MM.1S (cell line): ENCODE results near the gene PUS10.
"Not testable (repeated sequence)": the region's sequence is repeated elsewhere in the genome, so short reads cannot be mapped to it uniquely, and the experiment has no call there.

ENCODE experiments used
- DNase-seq: peaks from one replicate; pipeline ENCODE4 v3.0.0-alpha.2; 2015
- H2AFZ ChIP-seq: fragments of 300-600 bp; sonication (generic); 2 replicates; pipeline ENCODE4 v1.6.0; 2016; ENCODE audit warnings: antibody characterized with exemption, low read length
- H3F3A ChIP-seq: fragments of 300-600 bp; sonication (generic); 2 replicates; pipeline ENCODE4 v1.6.1; 2016; ENCODE audit warnings: mild to moderate bottlenecking, antibody characterized with exemption, low read length, moderate library complexity, mixed read lengths; ENCODE audit not compliant: insufficient read depth
- H3K27ac ChIP-seq: fragments of 300-600 bp; sonication (generic); 2 replicates; pipeline ENCODE4 v1.5.1; 2016; ENCODE audit warnings: mild to moderate bottlenecking, low read length
- H3K27me3 ChIP-seq: fragments of 300-600 bp; sonication (generic); replicated peaks from 2 replicates; pipeline ENCODE4 v1.6.0; 2016; ENCODE audit warnings: low read length; ENCODE audit not compliant: insufficient read depth
- H3K36me3 ChIP-seq: fragments of 300-600 bp; sonication (generic); replicated peaks from 2 replicates; pipeline ENCODE4 v1.6.1; 2016; ENCODE audit warnings: mild to moderate bottlenecking, low read length, mixed read lengths; ENCODE audit not compliant: insufficient read depth
- H3K4me1 ChIP-seq: fragments of 300-600 bp; sonication (generic); 2 replicates; pipeline ENCODE4 v1.6.1; 2016; ENCODE audit warnings: low read length, mixed read lengths
- H3K4me2 ChIP-seq: fragments of 300-600 bp; sonication (generic); 2 replicates; pipeline ENCODE4 v1.6.0; 2016; ENCODE audit warnings: low read depth, low read length
- H3K4me3 ChIP-seq: fragments of 300-600 bp; sonication (generic); 2 replicates; pipeline ENCODE4 v1.5.1; 2016; ENCODE audit warnings: low read length, mixed read lengths
- H3K79me2 ChIP-seq: fragments of 300-600 bp; sonication (generic); 2 replicates; pipeline ENCODE4 v1.6.1; 2016; ENCODE audit warnings: mixed run types, low read length, mixed read lengths
- H3K9ac ChIP-seq: fragments of 300-600 bp; sonication (generic); 2 replicates; pipeline ENCODE4 v1.6.1; 2016; ENCODE audit warnings: low read length, mixed read lengths
- H3K9me2 ChIP-seq: fragments of 300-600 bp; sonication (generic); replicated peaks from 2 replicates; pipeline ENCODE4 v1.6.1; 2016; ENCODE audit warnings: mild to moderate bottlenecking, low read length, mixed read lengths; ENCODE audit not compliant: insufficient read depth
- H3K9me3 ChIP-seq: fragments of 300-600 bp; sonication (generic); replicated peaks from 2 replicates; pipeline ENCODE4 v1.6.1; 2016; ENCODE audit warnings: mild to moderate bottlenecking, low read length, mixed read lengths; ENCODE audit not compliant: insufficient read depth
- H4K20me1 ChIP-seq: fragments of 300-600 bp; sonication (generic); 2 replicates; pipeline ENCODE4 v1.6.1; 2016; ENCODE audit warnings: mild to moderate bottlenecking, low read length, moderate library complexity, mixed read lengths; ENCODE audit not compliant: insufficient read depth
- EZH2 ChIP-seq: fragments of 300-600 bp; sonication (generic); optimal IDR thresholded peaks from 2 replicates; pipeline ENCODE3; 2017; ENCODE audit warnings: low read depth, mild to moderate bottlenecking, antibody characterized with exemption, low read length, mixed read lengths
- EZH2phosphoT487 ChIP-seq: fragments of 300-600 bp; sonication (generic); IDR thresholded peaks from 2 replicates; pipeline ENCODE4 v1.6.1; 2018; ENCODE audit warnings: antibody characterized with exemption, low read length
- TF ChIP-seq, protein P1 (sequence below): fragments of 300-600 bp; sonication (generic); IDR thresholded peaks from 2 replicates; pipeline ENCODE4 v1.5.1; 2016; ENCODE audit warnings: antibody characterized with exemption, low read length, mixed read lengths

Gene PUS10

GRCh38 chr2:60989259-60989658, 28.8 kb downstream of the PUS10 start:
- H3K4me3 ChIP-seq = no peak overlapping the region
- H3K9me3 ChIP-seq = no peaks in the 10 kb centered on the region
- H3K36me3 ChIP-seq = no peaks in the 10 kb centered on the region
- no peak overlapping the region for H3K27ac ChIP-seq
- no peaks in the 10 kb centered on the region for H3K27me3 ChIP-seq
- DNase-seq = no peak
- H3K4me1 ChIP-seq = peaks cover 3% of the 10 kb centered on the region; the same call in 1 of the 2 replicates
- no peak overlapping the region for H3K9ac ChIP-seq
- peaks cover 8% of the 10 kb centered on the region for H3F3A ChIP-seq
- no peak for TF ChIP-seq EZH2phosphoT487
- TF ChIP-seq, protein P1, sequence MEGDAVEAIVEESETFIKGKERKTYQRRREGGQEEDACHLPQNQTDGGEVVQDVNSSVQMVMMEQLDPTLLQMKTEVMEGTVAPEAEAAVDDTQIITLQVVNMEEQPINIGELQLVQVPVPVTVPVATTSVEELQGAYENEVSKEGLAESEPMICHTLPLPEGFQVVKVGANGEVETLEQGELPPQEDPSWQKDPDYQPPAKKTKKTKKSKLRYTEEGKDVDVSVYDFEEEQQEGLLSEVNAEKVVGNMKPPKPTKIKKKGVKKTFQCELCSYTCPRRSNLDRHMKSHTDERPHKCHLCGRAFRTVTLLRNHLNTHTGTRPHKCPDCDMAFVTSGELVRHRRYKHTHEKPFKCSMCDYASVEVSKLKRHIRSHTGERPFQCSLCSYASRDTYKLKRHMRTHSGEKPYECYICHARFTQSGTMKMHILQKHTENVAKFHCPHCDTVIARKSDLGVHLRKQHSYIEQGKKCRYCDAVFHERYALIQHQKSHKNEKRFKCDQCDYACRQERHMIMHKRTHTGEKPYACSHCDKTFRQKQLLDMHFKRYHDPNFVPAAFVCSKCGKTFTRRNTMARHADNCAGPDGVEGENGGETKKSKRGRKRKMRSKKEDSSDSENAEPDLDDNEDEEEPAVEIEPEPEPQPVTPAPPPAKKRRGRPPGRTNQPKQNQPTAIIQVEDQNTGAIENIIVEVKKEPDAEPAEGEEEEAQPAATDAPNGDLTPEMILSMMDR = no peak
- no peak for TF ChIP-seq EZH2
- H4K20me1 ChIP-seq = no peaks in the 10 kb centered on the region
- no peaks in the 10 kb centered on the region for H3K79me2 ChIP-seq
- H3K9me2 ChIP-seq = no peaks in the 10 kb centered on the region
- H3K4me2 ChIP-seq = no peak overlapping the region
- no peak overlapping the region for H2AFZ ChIP-seq

DNA sequence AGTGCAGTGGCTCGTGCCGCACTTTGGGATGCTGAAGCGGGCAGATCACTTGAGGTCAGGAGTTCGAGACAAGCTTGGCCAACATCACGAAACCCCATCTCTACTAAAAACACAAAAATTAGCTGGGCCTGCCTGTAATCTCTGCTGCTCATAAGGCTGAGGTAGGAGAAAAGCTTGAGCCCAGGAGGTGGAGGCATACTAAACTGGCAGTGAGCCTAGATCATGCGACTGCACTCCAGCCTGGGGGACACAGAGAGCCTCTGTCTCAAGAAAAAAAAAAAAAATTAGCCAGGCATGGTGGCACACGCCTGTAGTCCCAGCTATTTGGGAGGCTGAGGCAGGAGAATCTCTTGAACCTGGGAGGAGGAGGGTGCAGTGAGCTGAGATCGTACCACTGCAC, 30.4 kb downstream of the PUS10 start:
- H3K4me3 ChIP-seq, H4K20me1 ChIP-seq, H3K9me2 ChIP-seq, H2AFZ ChIP-seq, H3K4me1 ChIP-seq, H3K9ac ChIP-seq, H3K79me2 ChIP-seq, H3K9me3 ChIP-seq, H3K27ac ChIP-seq, H3K4me2 ChIP-seq, H3K27me3 ChIP-seq, H3F3A ChIP-seq, H3K36me3 ChIP-seq, DNase-seq: not testable (repeated sequence)

GRCh38 chr2:60987041-60987440, 31.0 kb downstream of the PUS10 start:
- no peak overlapping the region for H3K27ac ChIP-seq
- no peaks in the 10 kb centered on the region for H3K9me2 ChIP-seq
- TF ChIP-seq EZH2phosphoT487 = no peak
- TF ChIP-seq, protein P1 = no peak
- H3F3A ChIP-seq = no peaks in the 10 kb centered on the region
- H3K9me3 ChIP-seq = no peaks in the 10 kb centered on the region
- no peaks in the 10 kb centered on the region for H4K20me1 ChIP-seq
- no peak overlapping the region for H3K4me3 ChIP-seq
- DNase-seq = no peak
- no peak overlapping the region for H3K4me2 ChIP-seq
- no peak overlapping the region for H2AFZ ChIP-seq
- H3K4me1 ChIP-seq = no peaks in the 10 kb centered on the region
- H3K9ac ChIP-seq = no peak overlapping the region
- H3K36me3 ChIP-seq = no peaks in the 10 kb centered on the region
- no peaks in the 10 kb centered on the region for H3K79me2 ChIP-seq
- no peaks in the 10 kb centered on the region for H3K27me3 ChIP-seq

DNA sequence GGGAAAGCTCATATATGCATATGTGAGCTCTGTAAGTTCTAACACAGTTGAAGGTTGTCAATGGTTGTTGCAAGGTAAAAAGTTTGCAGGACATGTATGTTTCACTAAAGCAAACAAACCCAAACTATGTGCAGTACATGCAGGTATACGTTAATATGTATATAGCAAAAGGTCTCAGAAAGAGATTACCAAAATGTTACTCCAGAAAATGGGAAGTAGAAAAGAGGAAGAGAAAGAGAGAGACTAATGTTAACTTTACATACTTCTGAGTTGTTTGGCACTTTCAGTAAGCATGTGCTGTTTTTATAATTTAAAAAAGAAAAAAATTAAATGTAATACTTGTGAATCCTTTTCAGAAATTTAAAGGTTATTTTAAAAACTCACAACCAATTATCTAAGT, 33.3 kb downstream of the PUS10 start:
- DNase-seq = no peak
- Histone ChIP-seq H3K27me3 (no peaks in the 10 kb centered on the region), H3K27ac (no peak overlapping the region), H3F3A (no peaks in the 10 kb centered on the region), H2AFZ (no peak overlapping the region), H3K79me2 (no peaks in the 10 kb centered on the region), H3K9ac (no peak overlapping the region), H3K4me2 (no peak overlapping the region), H3K9me2 (no peaks in the 10 kb centered on the region), H3K36me3 (no peaks in the 10 kb centered on the region), H4K20me1 (no peaks in the 10 kb centered on the region), H3K4me1 (no peaks in the 10 kb centered on the region), H3K4me3 (no peak overlapping the region), H3K9me3 (no peaks in the 10 kb centered on the region)
- TF ChIP-seq, protein P1 = no peak
- TF ChIP-seq EZH2phosphoT487 = no peak
- no peak for TF ChIP-seq EZH2

DNA sequence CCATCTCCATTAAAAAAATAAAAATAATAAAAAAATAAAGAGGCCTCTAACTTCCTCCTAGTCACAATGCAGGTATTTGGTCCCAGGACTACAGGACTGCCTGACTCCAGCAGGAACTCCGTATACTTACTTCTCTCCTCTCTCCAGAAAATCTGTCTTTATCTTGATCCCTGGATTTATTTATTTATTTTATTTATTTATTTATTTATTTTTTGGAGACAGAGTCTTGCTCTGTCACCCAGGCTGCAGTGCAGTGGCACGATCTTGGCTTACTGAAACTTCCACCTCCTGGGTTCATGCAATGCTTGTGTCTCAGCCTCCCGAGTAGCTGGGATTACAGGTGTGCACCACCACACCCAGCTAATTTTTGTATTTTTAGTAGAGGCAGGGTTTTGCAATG, 36.0 kb downstream of the PUS10 start:
- H3K27ac ChIP-seq, DNase-seq, H3K9me3 ChIP-seq, H3K79me2 ChIP-seq, H3K4me3 ChIP-seq, H3K9ac ChIP-seq, H3K27me3 ChIP-seq, H2AFZ ChIP-seq, H3K9me2 ChIP-seq, H3K4me2 ChIP-seq, H4K20me1 ChIP-seq, H3K36me3 ChIP-seq, H3F3A ChIP-seq, H3K4me1 ChIP-seq: not testable (repeated sequence)
